Stomach (tissue), 9 donors: ENCODE measurements around the gene TMEM182. TPM values are rescaled to one million over a fixed set of nuclear protein-coding genes. Genes with fewer than 3 reads are reported as not detected.

ENCODE experiments used
- DNase-seq, 2 donors: peaks; one replicate each; pipeline versions ENCODE4 v3.0.0 to v3.0.0-alpha.2; 2013 to 2019
- H3K27ac ChIP-seq, 5 donors: fragments of 200-600 bp in 4 of 5; sonication (generic) in 4 of 5; one replicate each; pipeline ENCODE4 v1.5.1; 2013 to 2019; ENCODE audit warnings: mild to moderate bottlenecking in 1 of 5, moderate library complexity in 1 of 5
- H3K27me3 ChIP-seq, 3 donors: fragments of 200-600 bp; sonication (generic); one replicate each; pipeline ENCODE4 v1.5.1; 2017 to 2019; ENCODE audit warnings: mixed run types in 1 of 3
- H3K36me3 ChIP-seq, 4 donors: fragments of 200-600 bp; sonication (generic); 1 replicate in 3 of 4; 2 replicates in 1 of 4; pipeline ENCODE4 v1.5.1; 2016 to 2019
- H3K4me1 ChIP-seq, 4 donors: fragments of 200-600 bp; sonication (generic); one replicate each; pipeline ENCODE4 v1.5.1; 2016 to 2019
- H3K4me3 ChIP-seq, 4 donors: fragments of 200-600 bp; sonication (generic) in 3 of 4; one replicate each; pipeline ENCODE4 v1.5.1; 2016 to 2019; ENCODE audit warnings: mild to moderate bottlenecking in 1 of 4
- H3K9me3 ChIP-seq, 4 donors: fragments of 200-600 bp; sonication (generic); one replicate each; pipeline ENCODE4 v1.5.1; 2016 to 2019
- CTCF ChIP-seq, 7 experiments: fragments of 450-650 bp in 4 of 7; fragments of 200-600 bp in 3 of 7; sonication (generic) in 3 of 7; IDR thresholded peaks; one replicate each; pipeline ENCODE4 v1.5.1; 2016 to 2019; ENCODE audit warnings: antibody characterized with exemption in 7 of 7, control low read depth in 2 of 7, mild to moderate bottlenecking in 1 of 7
- EP300 ChIP-seq: sonication (generic); formaldehyde crosslinking; IDR thresholded peaks from one replicate; pipeline ENCODE4 v1.6.1; 2017; ENCODE audit warnings: antibody characterized with exemption
- POLR2A ChIP-seq, 4 donors: fragments of 450-650 bp; IDR thresholded peaks; one replicate each; pipeline ENCODE4 v1.6.1; 2016; ENCODE audit warnings: antibody characterized with exemption in 4 of 4, control low read depth in 2 of 4, mild to moderate bottlenecking in 1 of 4, moderate library complexity in 1 of 4
- POLR2AphosphoS5 ChIP-seq, 3 donors: sonication (generic); formaldehyde crosslinking; IDR thresholded peaks; one replicate each; pipeline ENCODE4 v1.6.1; 2016; ENCODE audit warnings: antibody characterized with exemption in 3 of 3
- WGBS, 5 donors: extraction: QIAGEN DNeasy Blood & Tissue Kit in 3 of 5; methylation state at CpG; one replicate each; pipeline versions ENCODE4 v1.1.5 to v1.1.7; 2013 to 2018; 5-methylcytosine and 5-hydroxymethylcytosine counted together
- intact Hi-C: fragments of 100-400 bp; cut with DNase I; formaldehyde crosslinking; loops from one replicate; pipeline ENCODE4 v1.15.1; 2023; ENCODE audit warnings: low total_unique reads
- polyA plus RNA-seq, 3 donors: library from polyadenylated mRNA; stranded (reverse); fragments of 200-250 nt; gene quantifications; one replicate each; pipeline ENCODE4 v1.2.3, GENCODE V29; 2013
- total RNA-seq, 5 donors: library from RNA; depleted of rRNA; stranded (reverse); fragments of >200 nt; gene quantifications; one replicate each; pipeline versions ENCODE4 v1.1.0 to v1.2.3, GENCODE V29; 2014 to 2016
- donor health status: healthy with polysubstance abuse.
- donor health status: Bipolar disorder and iron deficiency.
- donor health status: healthy.

Gene TMEM182
- total and polyA plus RNA-seq, 8 donors, result 1.0 to 5.3 (median 2.6) TPM; not detected in 3

DNA sequence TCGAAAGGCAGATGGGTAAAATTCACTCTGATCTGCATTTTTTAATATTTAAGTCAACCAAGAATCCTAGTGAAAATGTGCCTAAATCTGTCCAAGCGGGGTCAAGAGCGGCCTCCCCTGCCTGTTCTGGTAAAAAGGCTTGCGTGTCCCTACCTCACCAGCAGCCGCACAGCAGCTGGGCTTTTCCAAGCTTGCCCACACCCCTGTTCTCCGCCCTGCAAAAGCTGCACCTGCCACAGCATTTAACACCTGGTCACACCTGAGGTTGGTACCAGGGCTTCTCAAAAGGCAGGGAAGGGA is 25.8 kb upstream of the TMEM182 start:
- H3K27ac ChIP-seq, result peak overlapping the region; percentile 84 to 94 (median 90)
- H3K4me1 ChIP-seq, result peaks cover 11 to 31% (median 22%) of the 10 kb centered on the region in 4 donors
- peak overlapping the region; percentile 83 to 94 (median 85) for H3K4me3 ChIP-seq
- WGBS, 5 donors, result 11 to 25% (median 18%) methylated on average over 6 of the region's 6 CpGs
- TF ChIP-seq POLR2AphosphoS5 (IDR thresholded peaks at IDR 0.05) (no peak), CTCF (IDR thresholded peaks at IDR 0.05) (no peak), EP300 (no peak), POLR2A (IDR thresholded peaks at IDR 0.05) (no peak)
- H3K9me3 ChIP-seq, result no peaks in the 10 kb centered on the region
- peaks cover 0 to 12% (median 11%) of the 10 kb centered on the region in 4 donors for H3K36me3 ChIP-seq
- H3K27me3 ChIP-seq, result no peaks in the 10 kb centered on the region
- no peak for DNase-seq
- intact Hi-C loops, result no loop called here

GRCh38 chr2:102736410-102737409 is 25.1 kb upstream of the TMEM182 start:
- Histone ChIP-seq H3K36me3 (peaks cover 0 to 6% (median 4%) of the 10 kb centered on the region in 4 donors), H3K9me3 (no peaks in the 10 kb centered on the region), H3K4me1 (peaks cover 11 to 31% (median 22%) of the 10 kb centered on the region in 4 donors), H3K27me3 (no peaks in the 10 kb centered on the region), H3K27ac (peak overlapping the region; percentile 84 to 94 (median 90)), H3K4me3 (peak overlapping the region; percentile 83 to 94 (median 85))
- peak in 1 of 4 donors; percentile 67 for TF ChIP-seq POLR2A (IDR thresholded peaks at IDR 0.05)
- no peak for TF ChIP-seq CTCF (IDR thresholded peaks at IDR 0.05)
- peak; percentile 8 to 92 (median 82) for TF ChIP-seq POLR2AphosphoS5 (IDR thresholded peaks at IDR 0.05)
- no peak for TF ChIP-seq EP300
- DNase-seq, result peak; percentile 91 to 94
- 0 to 1% (median 0%) methylated on average over 10 to 52 of the region's 52 CpGs for WGBS, 5 donors
- intact Hi-C loops, result no loop called here

GRCh38 chr2:102737431-102737830 is 24.4 kb upstream of the TMEM182 start:
- intact Hi-C loops, result no loop called here
- Histone ChIP-seq H3K27ac (peak overlapping the region in 3 of 5 donors; percentile 84 to 90 (median 90)), H3K4me3 (peak overlapping the region; percentile 83 to 94 (median 85)), H3K36me3 (no peaks in the 10 kb centered on the region), H3K9me3 (no peaks in the 10 kb centered on the region), H3K27me3 (no peaks in the 10 kb centered on the region), H3K4me1 (peaks cover 11 to 31% (median 22%) of the 10 kb centered on the region in 4 donors)
- 54 to 59% (median 58%) methylated on average over 1 of the region's 1 CpG for WGBS, 5 donors
- TF ChIP-seq POLR2AphosphoS5 (IDR thresholded peaks at IDR 0.05) (no peak), EP300 (no peak), POLR2A (IDR thresholded peaks at IDR 0.05) (no peak), CTCF (IDR thresholded peaks at IDR 0.05) (no peak)
- DNase-seq, result no peak

- H3K36me3 ChIP-seq, result no peaks in the 10 kb centered on the region
- no peaks in the 10 kb centered on the region for H3K9me3 ChIP-seq
- H3K4me1 ChIP-seq, result no peaks in the 10 kb centered on the region
- no peak overlapping the region for H3K27ac ChIP-seq
- intact Hi-C loops, result no loop called here
- no peaks in the 10 kb centered on the region for H3K27me3 ChIP-seq
- no peak for DNase-seq
- no peak for TF ChIP-seq CTCF (IDR thresholded peaks at IDR 0.05)
- no peak for TF ChIP-seq POLR2A (IDR thresholded peaks at IDR 0.05)
- TF ChIP-seq POLR2AphosphoS5 (IDR thresholded peaks at IDR 0.05), result no peak
- no peak for TF ChIP-seq EP300
- WGBS, 5 donors, result 92 to 96% (median 94%) methylated on average over 3 of the region's 3 CpGs
- no peak overlapping the region for H3K4me3 ChIP-seq
These were observed 18.6 kb upstream of the TMEM182 start for GRCh38 chr2:102743259-102743658.
